HG03378 (cell line): ENCODE data around the gene AFDN.
A peak's percentile ranks its signal among the peaks of the same experiment; 100 is the strongest.

Experiments
- ATAC-seq: cut with Tn5 transposase; IDR thresholded peaks from one replicate; pipeline ENCODE4 v1.9.1; 2021; ENCODE audit warnings: mild to moderate bottlenecking, moderate library complexity; ENCODE audit not compliant: unreplicated experiment

Gene AFDN

DNA sequence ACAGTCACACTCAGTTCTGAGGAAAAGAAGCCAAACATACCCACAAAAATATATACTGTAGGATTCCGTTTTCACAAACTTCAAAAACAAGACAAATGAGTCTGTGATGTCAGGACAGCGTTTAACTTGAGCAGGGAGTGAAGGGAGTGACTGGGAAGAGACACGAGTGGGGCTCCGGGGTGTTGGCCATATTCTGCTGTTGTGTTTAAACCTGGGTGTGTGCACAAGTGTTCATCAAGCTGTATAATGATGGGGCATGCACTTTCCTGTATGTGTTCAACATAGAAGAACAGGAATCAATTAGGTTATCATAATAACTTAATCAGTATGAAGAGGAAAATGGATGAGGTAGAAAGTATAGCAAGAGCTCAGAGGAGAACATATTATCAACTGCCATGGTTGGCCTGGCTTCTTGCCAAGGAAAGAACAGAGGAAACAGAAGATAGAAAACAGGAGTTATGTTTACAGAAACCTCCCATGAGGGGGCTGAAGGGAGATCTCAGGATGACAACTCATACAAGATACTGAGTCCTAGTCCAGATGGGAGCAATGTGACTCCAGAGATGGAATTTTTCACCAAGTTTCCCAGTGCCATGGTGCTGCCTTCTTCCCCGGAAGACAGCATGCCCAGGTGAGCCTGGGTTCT, 15.1 kb upstream of the AFDN start:
- ATAC-seq: no peak

DNA sequence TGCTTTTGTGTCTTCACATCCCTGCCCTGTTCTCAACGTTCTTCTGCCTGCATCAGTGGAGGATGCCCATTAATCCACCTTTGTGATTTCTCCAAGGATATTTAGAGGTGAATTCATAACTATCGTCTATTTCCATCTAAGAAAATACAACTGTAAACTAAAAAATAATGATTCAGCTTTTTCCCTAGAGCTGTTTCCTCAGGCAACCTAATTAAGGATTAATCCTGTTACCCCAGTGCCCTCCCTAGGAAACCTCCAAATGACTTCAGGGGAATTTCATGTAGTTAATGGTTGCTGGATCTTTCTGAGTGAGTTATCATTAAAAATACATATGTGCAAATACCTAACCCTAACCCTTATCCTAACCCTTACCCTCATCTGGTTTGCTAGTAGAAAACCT, 14.6 kb upstream of the AFDN start:
- no peak for ATAC-seq

DNA sequence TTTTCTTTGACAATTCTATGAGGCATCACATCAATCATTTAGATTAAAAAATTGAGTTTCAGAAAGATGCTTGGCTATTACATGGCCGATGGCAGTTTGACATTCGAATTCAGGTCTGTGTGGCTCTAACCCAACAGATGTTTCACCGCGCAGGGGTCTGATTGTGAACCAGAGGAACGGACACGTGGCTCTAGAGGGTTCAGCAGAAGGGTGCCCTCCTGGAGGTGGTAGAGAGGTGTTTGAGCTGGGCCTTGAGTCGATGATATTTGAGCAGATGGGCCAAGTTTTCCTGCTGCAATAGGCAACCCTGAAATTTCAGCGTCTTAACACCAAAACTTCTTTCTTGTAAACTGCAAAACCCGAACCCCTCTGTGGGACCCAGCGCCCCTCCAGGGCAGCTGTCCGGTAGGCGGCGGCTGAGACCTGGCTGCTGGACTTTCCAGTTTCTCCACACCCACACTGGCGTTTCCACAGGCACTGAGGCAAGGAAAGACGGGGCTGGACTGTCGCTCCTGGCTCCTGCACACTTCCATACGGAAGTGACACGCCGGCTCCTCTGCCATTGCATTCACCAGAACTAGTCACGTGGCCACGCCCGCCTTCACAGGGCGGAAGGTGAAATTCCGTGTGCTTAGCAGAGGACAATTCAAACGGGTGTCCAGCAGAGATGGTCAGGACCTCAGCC, 11.3 kb upstream of the AFDN start:
- ATAC-seq: no peak

DNA sequence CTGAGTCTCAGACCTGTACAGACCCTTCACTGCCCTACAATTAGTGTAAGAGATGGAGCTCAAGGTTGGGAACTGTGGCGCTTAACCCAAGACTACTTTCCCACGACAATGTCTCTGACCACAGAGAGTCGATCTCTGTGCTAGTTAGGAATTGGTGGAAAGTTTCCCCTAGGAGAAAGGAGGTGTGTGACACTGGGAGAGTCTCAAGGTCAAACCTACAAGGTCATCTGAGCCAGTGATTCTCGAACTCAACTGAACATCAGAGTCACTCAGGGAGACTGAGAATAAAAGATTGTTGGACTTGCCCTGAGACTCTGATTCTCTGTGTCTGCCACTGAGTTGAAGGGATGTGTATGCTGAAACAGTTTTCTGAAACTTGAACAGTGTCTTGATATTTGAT, 9.7 kb upstream of the AFDN start:
- ATAC-seq: no peak

DNA sequence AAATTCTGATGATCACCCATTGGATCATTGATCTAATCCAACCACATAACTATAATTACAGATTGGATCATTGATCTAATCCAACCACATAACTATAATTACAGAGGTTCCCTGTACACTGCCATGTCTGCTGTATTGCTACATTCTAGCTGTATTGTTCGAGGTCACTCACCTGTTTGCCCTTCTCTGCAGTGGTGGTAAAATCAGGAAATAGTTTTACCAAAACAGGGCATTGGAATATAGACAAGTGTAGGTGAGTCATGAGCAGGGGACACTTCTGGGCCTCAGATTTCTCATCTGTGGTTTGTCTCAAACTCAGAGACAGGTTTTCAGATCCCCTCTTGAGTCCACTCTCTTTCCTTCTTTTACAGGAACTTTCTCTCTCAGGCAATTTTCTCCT, 9.0 kb upstream of the AFDN start:
- ATAC-seq: no peak

DNA sequence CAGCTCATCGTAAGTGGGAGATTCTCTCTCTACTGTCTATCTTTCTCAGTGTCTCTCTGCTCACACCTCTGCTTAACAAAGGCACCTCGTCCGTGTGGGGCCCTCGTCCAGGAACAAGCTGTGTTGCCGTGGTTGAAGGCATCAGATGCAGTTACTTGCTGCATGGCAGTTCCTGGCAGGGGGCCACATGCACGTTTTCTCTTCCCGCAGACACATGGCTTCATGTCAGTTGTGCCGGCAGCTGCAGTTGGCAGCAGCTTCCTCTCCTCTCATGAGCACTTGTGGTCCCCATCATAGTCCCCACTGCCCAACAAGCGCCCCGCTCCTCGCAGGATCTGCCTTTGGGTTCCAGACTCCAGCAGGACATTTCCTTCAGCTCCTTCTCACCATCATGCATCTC, 7.1 kb upstream of the AFDN start:
- no peak for ATAC-seq

DNA sequence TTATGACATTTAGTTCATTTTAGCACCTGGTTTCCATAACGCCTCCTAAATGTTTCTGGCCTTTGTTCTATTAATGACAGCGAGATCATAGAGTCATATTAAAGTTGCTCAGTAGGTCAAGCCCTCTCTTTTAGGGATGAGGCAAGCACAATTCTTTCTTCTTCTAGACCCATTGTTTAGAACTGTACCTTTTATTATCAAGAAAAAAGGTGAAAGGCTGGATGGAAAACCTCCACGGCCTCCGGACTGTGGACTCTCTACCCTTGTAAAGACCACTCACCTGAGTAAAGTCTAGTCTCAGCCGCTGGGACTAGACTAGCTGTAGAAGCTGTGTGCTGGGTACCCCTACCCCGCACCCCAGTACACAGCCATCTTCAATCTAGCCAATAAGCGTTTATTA, 6.0 kb upstream of the AFDN start:
- no peak for ATAC-seq

DNA sequence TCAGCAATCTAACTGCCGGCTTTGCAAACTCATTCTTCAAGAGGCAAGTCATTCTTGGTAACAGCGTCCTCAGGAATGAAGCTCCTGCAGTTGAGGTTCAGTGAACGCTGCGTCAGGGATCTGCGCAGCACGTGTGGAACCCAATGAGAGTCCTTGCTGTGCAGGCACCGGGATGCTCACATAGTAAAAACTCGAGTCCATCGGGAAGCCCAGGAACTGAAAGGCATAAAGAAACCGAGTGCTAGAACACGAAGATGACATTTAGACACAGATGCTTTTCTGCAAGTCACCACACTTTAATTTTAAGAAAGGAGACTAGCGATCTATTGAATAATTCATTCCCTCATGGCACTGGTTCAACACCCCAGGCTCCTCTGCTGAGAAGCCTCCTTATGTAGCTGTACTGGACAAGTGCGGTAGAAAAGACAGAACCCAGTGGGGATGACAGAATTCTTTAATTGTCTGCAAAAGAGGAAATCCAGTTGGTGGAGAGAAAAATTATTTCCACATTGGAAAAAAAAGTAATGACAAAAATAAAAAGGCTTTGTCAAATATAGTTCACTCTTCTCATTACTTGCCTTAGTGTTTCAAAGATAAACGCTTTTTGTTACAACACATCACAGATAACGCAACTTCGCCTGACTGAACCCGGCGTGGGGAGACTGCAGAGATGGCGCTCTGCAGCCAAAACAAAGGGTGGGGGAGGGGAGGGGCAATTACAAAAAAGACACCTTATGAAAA, 1.9 kb upstream of the AFDN start:
- no peak for ATAC-seq

DNA sequence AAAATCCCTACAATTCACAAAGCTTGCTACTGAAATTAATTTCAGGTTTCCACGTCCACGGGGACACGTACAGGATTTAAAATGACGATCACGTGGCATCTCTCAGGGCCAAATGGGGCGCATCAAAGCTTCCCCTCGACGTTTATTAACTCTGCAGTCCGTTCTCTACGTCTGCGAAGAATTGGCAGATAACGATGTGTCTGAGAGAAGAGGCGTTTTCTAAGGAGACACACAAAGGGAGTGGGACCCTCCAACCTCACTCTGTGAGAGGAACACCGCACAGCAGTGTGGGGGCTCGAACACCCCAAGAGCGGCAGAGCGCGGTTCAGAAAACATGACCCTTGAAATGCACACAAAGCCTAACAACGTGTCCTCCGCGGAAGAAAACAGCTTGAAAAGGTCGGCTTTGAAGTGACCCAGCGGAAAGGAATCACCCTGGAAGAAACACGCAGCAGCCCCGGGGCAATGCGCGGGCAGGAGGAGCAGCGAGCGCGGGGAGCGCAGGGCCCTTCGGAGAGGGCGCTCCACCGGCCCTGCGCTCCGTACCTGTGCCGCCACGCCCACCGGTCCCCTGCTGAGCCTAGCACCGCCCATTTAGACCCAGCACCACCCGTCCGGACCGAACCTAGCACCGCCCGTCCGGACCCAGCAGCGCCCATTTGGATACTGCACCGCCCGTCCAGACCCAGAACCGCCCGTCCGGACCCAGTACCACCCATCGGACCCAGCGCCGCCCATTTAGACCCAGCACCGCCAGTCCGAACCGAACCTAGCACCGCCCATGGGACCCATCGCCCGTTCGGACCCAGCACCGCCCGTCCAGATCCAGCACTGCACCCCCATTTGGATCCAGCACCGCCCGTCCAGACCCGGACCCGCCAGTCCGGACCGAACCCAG, 1.1 kb upstream of the AFDN start:
- ATAC-seq: no peak

DNA sequence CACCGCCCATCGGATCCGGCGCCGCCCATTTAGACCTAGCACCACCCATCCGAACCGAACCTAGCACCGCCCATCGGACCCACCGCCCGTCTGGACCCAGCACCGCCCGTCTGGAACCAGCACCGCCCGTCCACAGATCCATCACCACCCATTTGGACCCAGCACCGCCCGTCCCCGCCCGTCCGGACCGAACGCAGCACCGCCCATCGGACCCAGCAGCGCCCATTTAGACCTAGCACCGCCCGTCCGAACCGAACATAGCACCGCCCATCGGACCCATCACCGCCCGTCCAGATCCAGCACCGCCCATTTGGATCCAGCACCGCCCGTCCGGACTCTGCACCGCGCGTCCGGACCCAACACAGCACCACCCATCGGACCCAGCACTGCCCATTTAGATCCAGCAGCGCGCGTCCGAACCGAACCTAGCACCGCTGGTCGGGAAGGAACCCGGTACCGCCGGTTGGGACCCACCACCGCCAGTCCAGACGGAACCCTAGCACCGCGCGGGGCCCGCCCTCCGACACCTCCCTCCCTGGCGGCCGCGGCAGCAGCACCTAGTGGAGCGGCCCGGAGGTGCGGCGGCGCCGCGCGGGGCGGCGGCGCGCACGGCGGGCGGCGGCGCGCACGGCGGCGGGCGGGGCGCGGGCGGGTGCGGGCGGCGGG, 348 bp upstream of the AFDN start:
- no peak for ATAC-seq

DNA sequence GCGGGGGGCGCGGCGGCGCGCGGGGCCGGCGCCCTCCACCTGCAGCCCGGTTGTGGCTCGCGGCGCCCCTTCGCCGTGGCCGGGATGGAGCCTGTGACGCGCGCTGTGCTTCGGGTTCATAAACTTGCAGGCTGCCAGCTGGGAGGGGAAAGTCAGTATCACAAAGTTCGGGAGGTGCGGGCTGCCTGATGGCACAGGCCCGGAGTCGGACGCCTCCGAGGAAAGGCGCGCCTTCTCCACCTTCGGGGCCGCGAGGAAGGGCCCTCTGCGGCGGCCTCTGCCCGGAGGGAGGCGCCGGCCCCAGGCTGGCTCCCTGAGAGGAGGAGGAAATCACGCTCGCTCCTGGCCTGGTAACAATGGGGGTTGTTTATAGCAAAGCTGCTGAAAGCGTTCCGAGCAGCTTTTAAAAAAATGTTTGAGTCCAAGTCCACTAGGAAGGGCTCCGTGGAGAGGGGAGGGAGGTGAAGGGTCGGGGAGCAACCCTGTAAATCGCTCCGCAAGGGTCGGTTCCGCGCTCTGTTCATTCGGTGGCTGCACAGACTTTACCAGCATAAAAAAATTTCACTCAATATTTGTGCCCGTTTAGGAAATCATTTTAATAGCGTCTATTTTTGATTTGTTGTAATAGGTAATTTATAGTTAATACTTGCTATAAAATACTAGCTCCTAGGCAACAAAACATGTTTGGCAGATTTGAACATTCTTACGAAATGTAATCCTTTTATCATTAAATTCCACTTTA, 1.0 kb downstream of the AFDN start:
- ATAC-seq: peak; percentile 36

DNA sequence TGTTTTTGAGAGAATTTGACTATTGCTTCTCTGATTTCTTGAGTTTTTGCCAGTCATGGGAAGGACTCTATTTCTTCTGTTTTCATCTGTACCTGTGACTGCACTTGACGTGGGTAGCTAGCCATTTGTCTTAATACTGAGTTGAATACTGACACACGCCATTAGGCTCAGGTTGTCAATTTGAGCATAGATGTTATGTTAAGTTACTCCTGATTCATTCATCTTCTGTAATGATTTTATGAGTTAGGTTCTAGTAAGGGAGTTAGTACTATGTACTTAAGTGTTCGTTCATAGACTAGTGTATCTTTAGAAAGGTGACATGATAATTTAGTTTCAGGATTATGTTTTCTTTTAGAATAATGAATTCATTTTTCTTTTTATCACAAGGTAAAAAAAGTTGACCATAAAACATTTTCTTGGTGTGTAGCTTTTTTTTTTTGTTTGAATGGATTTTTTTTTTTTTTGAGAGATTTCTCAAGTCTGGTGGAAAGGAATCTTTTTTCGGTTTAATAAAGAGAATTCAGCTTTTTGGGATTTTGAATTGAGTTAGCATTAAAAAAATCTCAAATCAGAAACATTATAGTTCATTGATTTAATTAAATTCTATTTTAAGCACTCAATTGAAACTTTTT, 1.7 kb downstream of the AFDN start:
- no peak for ATAC-seq

DNA sequence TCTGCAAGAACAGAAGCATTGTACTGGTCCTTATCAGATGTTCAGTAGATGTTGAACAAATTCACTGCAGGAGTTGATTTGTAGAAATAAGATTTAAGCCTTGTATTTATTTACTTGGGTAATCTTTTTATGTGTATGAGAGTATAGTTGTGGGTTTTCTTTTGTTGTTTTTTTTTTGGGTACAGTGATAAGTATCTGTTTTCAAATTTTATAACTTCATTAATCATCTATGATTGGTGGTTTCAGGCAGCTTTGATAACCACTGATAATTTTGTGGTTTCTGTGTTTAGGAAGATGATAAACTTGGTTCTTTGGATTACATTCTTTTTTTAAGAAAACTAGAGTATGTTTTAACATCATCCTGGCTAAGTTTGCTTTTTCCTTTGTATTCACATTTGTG, 2.8 kb downstream of the AFDN start:
- no peak for ATAC-seq

DNA sequence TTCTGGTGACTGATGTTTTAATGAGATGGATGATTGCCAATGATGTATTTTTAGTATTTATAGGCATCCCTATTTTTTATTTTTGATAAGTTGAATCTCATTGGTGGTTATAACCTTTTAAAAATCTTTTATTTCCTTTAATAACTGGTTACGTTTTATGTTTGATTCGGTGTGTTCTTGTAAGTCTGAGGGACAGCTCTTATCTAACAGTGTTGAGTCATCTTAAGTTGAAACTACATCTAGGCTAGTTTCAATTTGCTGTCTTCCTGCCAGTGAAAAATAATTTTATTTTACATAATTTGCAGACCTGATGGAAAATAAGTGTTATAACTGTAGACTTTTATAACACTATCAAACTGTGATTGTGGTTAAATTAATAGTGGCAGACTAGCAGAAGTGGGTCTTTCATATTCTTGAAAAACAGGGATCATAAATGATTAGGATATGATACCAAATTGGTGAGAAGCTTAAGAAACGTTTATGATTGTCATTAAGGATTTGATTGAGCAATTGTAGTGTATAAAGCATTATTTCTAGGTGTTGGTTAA, 4.6 kb downstream of the AFDN start:
- ATAC-seq: no peak

DNA sequence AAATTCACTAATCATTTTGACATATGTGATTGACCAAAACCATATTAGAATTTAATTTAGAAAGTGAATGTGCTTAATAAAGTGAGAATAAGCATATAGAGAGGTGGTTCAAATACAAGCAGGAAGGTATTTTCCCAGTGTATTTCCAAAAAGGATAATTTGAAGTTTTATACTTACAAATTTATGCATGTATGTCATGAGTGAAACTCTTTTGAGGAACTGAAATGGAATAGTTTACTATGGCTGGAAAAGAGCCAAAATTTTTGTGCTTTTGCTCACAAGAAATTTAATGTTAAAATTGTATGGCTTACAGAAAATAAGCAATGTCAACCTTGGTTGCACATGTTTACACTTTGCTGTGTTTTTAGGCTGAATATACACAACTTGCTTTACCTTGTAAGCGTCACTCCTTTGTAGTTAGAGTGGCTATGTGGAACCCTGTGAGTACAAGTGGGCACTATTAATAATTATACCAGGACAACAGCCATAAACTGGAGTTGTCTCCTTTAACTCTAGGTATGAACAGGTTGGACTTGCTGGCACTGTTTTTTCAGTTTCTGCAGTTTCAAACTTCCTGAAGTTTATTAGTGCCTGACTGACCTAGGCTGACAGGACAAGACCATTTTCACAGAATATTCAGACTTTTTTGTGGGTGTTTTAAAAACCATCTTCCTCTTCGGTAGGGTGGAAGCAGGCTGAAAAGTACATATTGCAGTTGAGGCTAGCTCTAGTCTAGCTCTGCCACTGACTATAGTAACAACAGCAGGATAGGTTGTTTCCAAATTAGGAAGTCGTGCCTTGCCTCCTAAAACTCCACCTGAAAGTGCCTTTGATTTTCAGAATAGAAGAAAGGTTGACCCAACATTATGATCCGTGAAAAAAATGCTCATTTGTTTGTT, 6.0 kb downstream of the AFDN start:
- ATAC-seq: no peak

DNA sequence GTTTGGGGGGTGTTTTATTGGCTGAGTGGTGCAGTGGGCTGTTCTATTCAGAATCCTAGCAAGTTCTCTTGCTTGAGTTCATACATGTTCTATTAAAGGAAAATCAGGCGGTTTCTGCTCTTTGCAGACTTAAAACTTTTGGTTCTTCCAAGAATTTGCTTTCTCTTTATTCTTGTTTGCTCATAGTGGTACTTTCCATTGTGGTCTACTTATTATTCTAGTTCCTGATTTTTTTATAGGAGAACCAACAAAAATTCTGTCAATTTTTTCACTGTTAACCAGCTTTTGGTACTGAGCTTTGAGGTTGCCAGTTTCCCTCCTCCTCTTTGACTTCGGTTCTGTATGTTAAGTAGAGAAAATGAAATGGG, 6.7 kb downstream of the AFDN start:
- ATAC-seq: no peak

DNA sequence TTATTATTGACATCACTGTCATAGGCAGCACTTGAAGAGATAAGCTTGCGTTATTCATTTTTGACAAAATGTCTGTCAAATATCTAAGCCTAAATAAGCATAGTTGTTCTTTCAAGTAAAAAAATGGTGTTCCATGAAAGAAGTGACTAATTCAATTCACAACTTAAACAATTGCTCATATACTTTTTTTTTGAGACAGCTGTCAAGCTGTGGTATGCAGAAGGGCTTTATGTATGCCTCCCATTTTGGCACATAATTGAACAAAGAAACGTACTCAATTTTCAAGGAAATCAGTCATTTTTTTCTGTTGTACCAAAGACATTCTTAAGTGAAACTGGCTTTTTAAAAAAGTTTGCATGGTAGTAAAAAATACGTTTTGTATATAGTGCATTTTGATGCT, 8.5 kb downstream of the AFDN start:
- no peak for ATAC-seq

DNA sequence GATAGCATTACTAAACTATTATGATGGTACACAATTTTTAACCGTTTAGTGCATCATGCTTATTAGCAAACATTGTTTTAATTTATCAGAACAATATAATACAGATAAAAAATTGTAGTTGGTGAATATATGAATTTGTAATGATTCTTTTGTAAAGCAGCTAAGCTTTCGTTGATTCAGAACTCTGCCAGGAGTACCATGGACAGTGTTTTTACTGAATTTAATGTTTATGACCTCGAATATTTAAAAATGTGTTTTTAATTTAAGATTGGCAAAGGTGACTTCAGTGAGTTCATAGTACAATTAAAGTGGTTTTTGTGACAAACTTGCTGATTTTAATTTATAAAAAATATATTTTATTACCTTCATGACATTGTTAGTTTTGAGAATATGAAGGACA, 10.0 kb downstream of the AFDN start:
- no peak for ATAC-seq
